Heart left ventricle (tissue), 16 donors: ENCODE data around the gene PMP22. TPM values are rescaled to one million over a fixed set of nuclear protein-coding genes. Genes with fewer than 3 reads are reported as not detected.
A peak's percentile ranks its signal among the peaks of the same experiment; 100 is the strongest.

Source experiments
- ATAC-seq, 4 donors: fragments of 200-7000 bp; cut with Tn5 transposase; one replicate each; pipeline ENCODE4 v1.9.1; 2020 to 2022; ENCODE audit warnings: moderate library complexity in 4 of 4, mild to moderate bottlenecking in 3 of 4, moderate number of reproducible peaks in 1 of 4
- DNase-seq, 5 donors: peaks; one replicate each; pipeline ENCODE4 v3.0.0-alpha.2; 2020
- H3K27ac ChIP-seq, 12 donors: fragments of 200-600 bp; sonication (generic) in 4 of 12; one replicate each; pipeline versions ENCODE4 v1.5.0 to v1.8.0; 2016 to 2022; ENCODE audit warnings: mild to moderate bottlenecking in 2 of 12
- H3K27me3 ChIP-seq, 9 donors: fragments of 200-600 bp; sonication (generic) in 2 of 9; one replicate each; pipeline versions ENCODE4 v1.5.1 to v1.8.0; 2016 to 2022; ENCODE audit warnings: mild to moderate bottlenecking in 3 of 9
- H3K36me3 ChIP-seq, 9 donors: fragments of 200-600 bp; sonication (generic) in 2 of 9; one replicate each; pipeline versions ENCODE4 v1.5.0 to v1.8.0; 2018 to 2022; ENCODE audit warnings: mild to moderate bottlenecking in 2 of 9
- H3K4me1 ChIP-seq, 12 donors: fragments of 200-600 bp; sonication (generic) in 4 of 12; one replicate each; pipeline versions ENCODE4 v1.5.0 to v1.8.0; 2016 to 2022; ENCODE audit warnings: mild to moderate bottlenecking in 3 of 12
- H3K4me3 ChIP-seq, 12 donors: fragments of 200-600 bp; sonication (generic) in 4 of 12; one replicate each; pipeline versions ENCODE4 v1.5.0 to v1.8.0; 2017 to 2022; ENCODE audit warnings: mild to moderate bottlenecking in 9 of 12, moderate library complexity in 4 of 12
- H3K9me3 ChIP-seq, 12 donors: fragments of 200-600 bp; sonication (generic) in 4 of 12; one replicate each; pipeline versions ENCODE4 v1.5.0 to v1.8.0; 2016 to 2022; ENCODE audit warnings: mild to moderate bottlenecking in 1 of 12
- POLR2A ChIP-seq, 2 donors: fragments of 450-650 bp; IDR thresholded peaks; one replicate each; pipeline ENCODE4 v1.6.1; 2017; ENCODE audit warnings: antibody characterized with exemption in 2 of 2, mild to moderate bottlenecking in 2 of 2, moderate library complexity in 2 of 2
- WGBS, 4 donors: extraction: QIAGEN DNeasy Blood & Tissue Kit in 2 of 4; methylation state at CpG; one replicate each; pipeline versions ENCODE4 v1.1.5 to v1.1.7; 2013 to 2018; 5-methylcytosine and 5-hydroxymethylcytosine counted together
- intact Hi-C, 10 donors: fragments of 100-400 bp; cut with DNase I; formaldehyde crosslinking; loops; one replicate each; pipeline versions ENCODE4 v1.11.1 to v1.14.2; 2022
- polyA plus RNA-seq, 2 donors: library from polyadenylated mRNA; stranded (reverse); fragments of 200-250 nt; gene quantifications; one replicate each; pipeline ENCODE4 v1.2.3, GENCODE V29; 2013
- total RNA-seq, 9 donors: library from RNA; depleted of rRNA in 2 of 9; stranded (reverse); fragments of >200 nt in 2 of 9; fragmentation: NEBNext Ultra II Directional in 3 of 9; extraction: Animal tissue kit (Norgen Biotek cat#: 25700) in 3 of 9; gene quantifications; one replicate each; pipeline versions ENCODE4 v1.1.0 to v1.2.4, GENCODE V29; 2016 to 2023
- TF ChIP-seq, protein P1 (sequence below), 12 donors: fragments of 200-600 bp; sonication (generic) in 4 of 12; IDR thresholded peaks; one replicate each; pipeline versions ENCODE4 v1.5.0 to v1.8.0; 2018 to 2022; ENCODE audit warnings: antibody characterized with exemption in 12 of 12, mild to moderate bottlenecking in 5 of 12
- donor health status: ischemic (EF 13 %, LVEDD 7.1; RV severe dilation, severe dysfunction).
- donor health status: healthy with polysubstance abuse.
- donor health status: DM: no; HTN: yes; CAD: no.
- donor health status: DM: no; HTN: no; CAD: no.
- donor health status: ischemic (EF 25% LVEDD 6.9; RV normal size, moderate dysfunction).
- donor health status: ischemic (EF 25% LVEDD 5.7; RV mildly dilated, moderate dysfunction).
- donor health status: healthy.
- donor health status: DM: yes; HTN: yes; CAD: no.
- donor health status: ischemic (EF 35%, LVEDD 5.7; RV mildly dilated, moderate dysfunction).
- donor health status: nonischemic (EF 11% LVEDD 7.7; RV severe dilation, severe dysfunction).
- donor health status: DM: yes; HTN: yes; CAD: no.
- donor health status: PGD.
- donor health status: ischemic (EF 29% LVEDD 5.4; RV normal size, mild dysfunction).
- donor health status: nonischemic (EF 23%, LVEDD 6.1; RV moderate dilation, normal function).

Gene PMP22
- total and polyA plus RNA-seq, 11 donors, result 92.2 to 421 (median 186) TPM

GRCh38 chr17:15233971-15234370 is 31.2 kb downstream of the PMP22 start:
- Histone ChIP-seq H3K4me3 (no peak overlapping the region), H3K27me3 (no peaks in the 10 kb centered on the region), H3K4me1 (peaks cover 8 to 89% (median 56%) of the 10 kb centered on the region in 12 donors), H3K9me3 (no peaks in the 10 kb centered on the region), H3K27ac (peak overlapping the region in 7 of 12 donors; percentile 10 to 68 (median 54)), H3K36me3 (peaks cover 0 to 100% (median 92%) of the 10 kb centered on the region in 9 donors)
- TF ChIP-seq, protein P1, sequence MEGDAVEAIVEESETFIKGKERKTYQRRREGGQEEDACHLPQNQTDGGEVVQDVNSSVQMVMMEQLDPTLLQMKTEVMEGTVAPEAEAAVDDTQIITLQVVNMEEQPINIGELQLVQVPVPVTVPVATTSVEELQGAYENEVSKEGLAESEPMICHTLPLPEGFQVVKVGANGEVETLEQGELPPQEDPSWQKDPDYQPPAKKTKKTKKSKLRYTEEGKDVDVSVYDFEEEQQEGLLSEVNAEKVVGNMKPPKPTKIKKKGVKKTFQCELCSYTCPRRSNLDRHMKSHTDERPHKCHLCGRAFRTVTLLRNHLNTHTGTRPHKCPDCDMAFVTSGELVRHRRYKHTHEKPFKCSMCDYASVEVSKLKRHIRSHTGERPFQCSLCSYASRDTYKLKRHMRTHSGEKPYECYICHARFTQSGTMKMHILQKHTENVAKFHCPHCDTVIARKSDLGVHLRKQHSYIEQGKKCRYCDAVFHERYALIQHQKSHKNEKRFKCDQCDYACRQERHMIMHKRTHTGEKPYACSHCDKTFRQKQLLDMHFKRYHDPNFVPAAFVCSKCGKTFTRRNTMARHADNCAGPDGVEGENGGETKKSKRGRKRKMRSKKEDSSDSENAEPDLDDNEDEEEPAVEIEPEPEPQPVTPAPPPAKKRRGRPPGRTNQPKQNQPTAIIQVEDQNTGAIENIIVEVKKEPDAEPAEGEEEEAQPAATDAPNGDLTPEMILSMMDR (IDR thresholded peaks at IDR 0.05), result no peak
- TF ChIP-seq POLR2A (IDR thresholded peaks at IDR 0.05), result no peak
- DNase-seq (no peak), ATAC-seq (no peak)
- intact Hi-C loops, result loop anchor here in 1 of 10 donors (2.0 kb wide), 1 partner anchor 23 kb away; no protein-coding TSS in a partner anchor
- WGBS, 4 donors, result 86 to 94% (median 92%) methylated on average over 7 of the region's 7 CpGs

- Histone ChIP-seq H3K9me3 (no peaks in the 10 kb centered on the region), H3K27ac (peak overlapping the region in 11 of 12 donors; percentile 32 to 71 (median 54)), H3K36me3 (peaks cover 0 to 99% (median 87%) of the 10 kb centered on the region in 9 donors), H3K4me3 (no peak overlapping the region), H3K27me3 (no peaks in the 10 kb centered on the region), H3K4me1 (peaks cover 8 to 81% (median 53%) of the 10 kb centered on the region in 12 donors)
- TF ChIP-seq, protein P1 (IDR thresholded peaks at IDR 0.05), result peak in 9 of 12 donors; percentile 6 to 46 (median 31)
- no peak for TF ChIP-seq POLR2A (IDR thresholded peaks at IDR 0.05)
- DNase-seq, result peak in 2 of 5 donors; percentile 29 to 54
- whole genome bisulfite sequencing, 4 donors, result 53 to 58% (median 57%) methylated on average over 4 of the region's 4 CpGs
- intact Hi-C loops, result no loop called here
- ATAC-seq, result peak; percentile 50 to 70 (median 66)
These were observed 31.9 kb downstream of the PMP22 start for GRCh38 chr17:15233022-15233805.

- TF ChIP-seq, protein P1 (IDR thresholded peaks at IDR 0.05), result no peak
- no peak for TF ChIP-seq POLR2A (IDR thresholded peaks at IDR 0.05)
- DNase-seq (peak in 4 of 5 donors; percentile 36 to 75 (median 62)), ATAC-seq (peak; percentile 86 to 91 (median 88))
- intact Hi-C loops, result no loop called here
- peak overlapping the region; percentile 3 to 71 (median 52) for H3K27ac ChIP-seq
- H3K27me3 ChIP-seq, result no peaks in the 10 kb centered on the region
- H3K4me1 ChIP-seq, result peaks cover 7 to 74% (median 51%) of the 10 kb centered on the region in 12 donors
- peaks cover 0 to 94% (median 85%) of the 10 kb centered on the region in 9 donors for H3K36me3 ChIP-seq
- WGBS, 4 donors, result 34 to 53% (median 44%) methylated on average over 3 of the region's 3 CpGs
- H3K4me3 ChIP-seq, result no peak overlapping the region
- H3K9me3 ChIP-seq, result no peaks in the 10 kb centered on the region
These were observed 32.6 kb downstream of the PMP22 start for GRCh38 chr17:15232517-15232915.

- no peaks in the 10 kb centered on the region for H3K27me3 ChIP-seq
- WGBS, 4 donors, result 61 to 78% (median 70%) methylated on average over 12 of the region's 12 CpGs
- ATAC-seq (peak in 3 of 4 donors; percentile 14 to 43 (median 25)), DNase-seq (no peak)
- peaks cover 0 to 89% (median 79%) of the 10 kb centered on the region in 9 donors for H3K36me3 ChIP-seq
- no peaks in the 10 kb centered on the region for H3K9me3 ChIP-seq
- intact Hi-C loops, result no loop called here
- TF ChIP-seq POLR2A (IDR thresholded peaks at IDR 0.05), result no peak
- TF ChIP-seq, protein P1 (IDR thresholded peaks at IDR 0.05), result peak in 4 of 12 donors; percentile 6 to 28 (median 17)
- H3K4me1 ChIP-seq, result peaks cover 2 to 69% (median 45%) of the 10 kb centered on the region in 12 donors
- peak overlapping the region; percentile 3 to 71 (median 42) for H3K27ac ChIP-seq
- no peak overlapping the region for H3K4me3 ChIP-seq
These were observed 33.1 kb downstream of the PMP22 start for GRCh38 chr17:15231851-15232516.
